Spleen (tissue), 11 donors: Measurements from ENCODE around the gene ACBD3. TPM values are rescaled to one million over a fixed set of nuclear protein-coding genes. Genes with fewer than 3 reads are reported as not detected.
A peak's percentile ranks its signal among the peaks of the same experiment; 100 is the strongest.

Experiments
- DNase-seq: peaks from one replicate; pipeline ENCODE4 v3.0.0-alpha.2; 2020
- H3K27ac ChIP-seq, 8 donors: fragments of 200-600 bp; sonication (generic) in 7 of 8; 1 replicate in 4 of 8; 2 replicates in 4 of 8; pipeline versions ENCODE4 v1.5.0 to v1.8.0; 2016 to 2021; ENCODE audit warnings: inconsistent platforms in 4 of 8, mild to moderate bottlenecking in 4 of 8, moderate library complexity in 1 of 8
- H3K27me3 ChIP-seq, 7 donors: fragments of 200-600 bp; sonication (generic) in 6 of 7; replicated peaks in 1 of 7; 1 replicate in 4 of 7; 2 replicates in 3 of 7; pipeline versions ENCODE4 v1.5.0 to v1.8.0; 2016 to 2021; ENCODE audit warnings: inconsistent platforms in 3 of 7, mild to moderate bottlenecking in 1 of 7
- H3K36me3 ChIP-seq, 6 donors: fragments of 200-600 bp; sonication (generic) in 5 of 6; 1 replicate in 4 of 6; 2 replicates in 2 of 6; pipeline versions ENCODE4 v1.5.0 to v1.8.0; 2016 to 2021; ENCODE audit warnings: inconsistent platforms in 2 of 6
- H3K4me1 ChIP-seq, 6 donors: fragments of 200-600 bp; sonication (generic) in 5 of 6; 1 replicate in 3 of 6; 2 replicates in 3 of 6; pipeline versions ENCODE4 v1.5.0 to v1.8.0; 2016 to 2021; ENCODE audit warnings: inconsistent platforms in 3 of 6
- H3K4me3 ChIP-seq, 8 donors: fragments of 200-600 bp; sonication (generic) in 7 of 8; 1 replicate in 4 of 8; 2 replicates in 4 of 8; pipeline versions ENCODE4 v1.5.0 to v1.8.0; 2016 to 2021; ENCODE audit warnings: inconsistent platforms in 4 of 8, mild to moderate bottlenecking in 4 of 8, moderate library complexity in 2 of 8
- H3K9me3 ChIP-seq, 8 donors: fragments of 200-600 bp; sonication (generic) in 7 of 8; 1 replicate in 4 of 8; 2 replicates in 4 of 8; pipeline versions ENCODE4 v1.5.0 to v1.8.0; 2016 to 2021; ENCODE audit warnings: inconsistent platforms in 4 of 8
- POLR2A ChIP-seq, 3 donors: fragments of 450-650 bp; IDR thresholded peaks; one replicate each; pipeline ENCODE4 v1.5.1; 2017; ENCODE audit warnings: antibody characterized with exemption in 3 of 3, mild to moderate bottlenecking in 1 of 3
- POLR2AphosphoS5 ChIP-seq, 3 donors: sonication (generic); formaldehyde crosslinking; IDR thresholded peaks; one replicate each; pipeline ENCODE4 v1.5.1; 2017; ENCODE audit warnings: antibody characterized with exemption in 3 of 3
- WGBS, 5 donors: extraction: QIAGEN DNeasy Blood & Tissue Kit in 3 of 5; methylation state at CpG; one replicate each; pipeline versions ENCODE4 v1.1.5 to v1.1.7; 2013 to 2018; 5-methylcytosine and 5-hydroxymethylcytosine counted together
- intact Hi-C: fragments of 100-400 bp; cut with DNase I; formaldehyde crosslinking; loops from one replicate; pipeline ENCODE4 v1.15.0; 2023; ENCODE audit warnings: low total_unique reads
- polyA plus RNA-seq, 3 donors: library from polyadenylated mRNA; stranded (reverse); fragments of 200-250 nt; gene quantifications; one replicate each; pipeline ENCODE4 v1.2.1, GENCODE V29; 2013
- small RNA-seq, 4 donors: library from RNA; depleted of rRNA; stranded (forward); fragments of <200 nt; gene quantifications; one replicate each; pipeline ENCODE3, GENCODE V24; 2016
- total RNA-seq, 7 donors: library from RNA; depleted of rRNA in 3 of 7; stranded (reverse); fragments of >200 nt in 3 of 7; fragmentation: NEBNext Ultra II Directional in 4 of 7; extraction: Animal tissue kit (Norgen Biotek cat#: 25700) in 4 of 7; gene quantifications; one replicate each; pipeline versions ENCODE4 v1.1.0 to v1.2.1, GENCODE V29; 2016 to 2021
- TF ChIP-seq, protein P1 (sequence below), 11 experiments: fragments of 200-600 bp in 7 of 11; fragments of 450-650 bp in 4 of 11; sonication (generic) in 4 of 11; IDR thresholded peaks in 8 of 11; conservative IDR thresholded peaks in 3 of 11; 1 replicate in 7 of 11; 2 replicates in 4 of 11; pipeline versions ENCODE4 v1.4.0 to v1.8.0; 2016 to 2021; ENCODE audit warnings: antibody characterized with exemption in 11 of 11, inconsistent platforms in 4 of 11, mild to moderate bottlenecking in 1 of 11
- donor health status: healthy with polysubstance abuse.
- donor health status: DM: no; HTN: no; CAD: no; lungs with moderate emphysema.
- donor health status: DM: no; HTN: no; CAD: no.
- donor health status: Bipolar disorder and iron deficiency.
- donor health status: healthy.
- donor health status: DM: no; HTN: no; CAD: no.
- donor health status: DM: yes; HTN: yes; CAD: no.

Gene ACBD3
- total and polyA plus RNA-seq, 10 donors, result 6.1 to 43.0 (median 30.3) TPM

DNA sequence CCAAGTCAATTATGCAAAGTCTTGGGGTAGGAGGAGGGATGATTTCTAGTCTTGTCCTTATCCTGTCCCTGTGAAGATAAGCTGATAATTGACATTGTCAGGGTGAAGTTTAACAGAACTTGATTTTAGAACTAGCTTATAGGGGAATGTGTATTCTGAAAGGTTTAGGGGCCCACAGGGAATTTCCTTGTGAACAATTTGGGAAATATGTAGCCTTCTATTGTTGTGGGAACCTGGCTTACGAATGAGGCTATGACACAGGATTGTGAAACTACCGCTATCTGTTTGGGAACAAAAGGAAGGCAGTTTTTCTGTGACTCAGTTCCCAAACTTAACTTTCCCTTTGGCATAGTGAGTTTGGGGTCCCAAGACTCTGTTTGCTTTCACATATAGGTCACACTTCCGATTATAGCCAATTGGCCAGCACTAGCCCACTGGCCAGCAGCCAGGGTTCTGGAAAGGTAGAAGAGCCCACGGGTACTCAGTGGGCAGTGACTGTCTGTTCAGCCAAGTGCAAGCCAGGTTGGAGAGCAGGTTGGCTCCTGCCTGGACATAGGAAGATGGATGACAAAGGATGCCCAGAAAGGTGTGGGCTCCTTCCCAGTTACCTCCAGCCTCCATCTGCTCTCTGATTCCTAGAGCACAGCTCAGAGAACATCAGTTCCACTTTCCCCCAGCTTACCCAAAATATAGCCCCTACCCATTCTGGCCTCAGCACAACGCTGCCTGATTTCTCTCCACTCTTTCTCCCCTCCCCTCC lies 88.5 kb downstream of the ACBD3 start:
- intact Hi-C loops, result no loop called here
- H3K27me3 ChIP-seq, result no peaks in the 10 kb centered on the region
- H3K4me1 ChIP-seq, result peaks cover 3 to 19% (median 14%) of the 10 kb centered on the region in 6 donors
- TF ChIP-seq POLR2A (IDR thresholded peaks at IDR 0.05), result no peak
- no peak for TF ChIP-seq POLR2AphosphoS5 (IDR thresholded peaks at IDR 0.05)
- TF ChIP-seq, protein P1, sequence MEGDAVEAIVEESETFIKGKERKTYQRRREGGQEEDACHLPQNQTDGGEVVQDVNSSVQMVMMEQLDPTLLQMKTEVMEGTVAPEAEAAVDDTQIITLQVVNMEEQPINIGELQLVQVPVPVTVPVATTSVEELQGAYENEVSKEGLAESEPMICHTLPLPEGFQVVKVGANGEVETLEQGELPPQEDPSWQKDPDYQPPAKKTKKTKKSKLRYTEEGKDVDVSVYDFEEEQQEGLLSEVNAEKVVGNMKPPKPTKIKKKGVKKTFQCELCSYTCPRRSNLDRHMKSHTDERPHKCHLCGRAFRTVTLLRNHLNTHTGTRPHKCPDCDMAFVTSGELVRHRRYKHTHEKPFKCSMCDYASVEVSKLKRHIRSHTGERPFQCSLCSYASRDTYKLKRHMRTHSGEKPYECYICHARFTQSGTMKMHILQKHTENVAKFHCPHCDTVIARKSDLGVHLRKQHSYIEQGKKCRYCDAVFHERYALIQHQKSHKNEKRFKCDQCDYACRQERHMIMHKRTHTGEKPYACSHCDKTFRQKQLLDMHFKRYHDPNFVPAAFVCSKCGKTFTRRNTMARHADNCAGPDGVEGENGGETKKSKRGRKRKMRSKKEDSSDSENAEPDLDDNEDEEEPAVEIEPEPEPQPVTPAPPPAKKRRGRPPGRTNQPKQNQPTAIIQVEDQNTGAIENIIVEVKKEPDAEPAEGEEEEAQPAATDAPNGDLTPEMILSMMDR (IDR thresholded peaks at IDR 0.05 in 8 of 11, conservative IDR thresholded peaks at IDR 0.05 in 3 of 11), result no peak
- H3K4me3 ChIP-seq, result no peak overlapping the region
- DNase-seq, result peak; percentile 30
- no peaks in the 10 kb centered on the region for H3K9me3 ChIP-seq
- H3K27ac ChIP-seq, result no peak overlapping the region
- WGBS, 5 donors, result 75 to 92% (median 82%) methylated on average over 5 of the region's 5 CpGs
- H3K36me3 ChIP-seq, result no peaks in the 10 kb centered on the region

DNA sequence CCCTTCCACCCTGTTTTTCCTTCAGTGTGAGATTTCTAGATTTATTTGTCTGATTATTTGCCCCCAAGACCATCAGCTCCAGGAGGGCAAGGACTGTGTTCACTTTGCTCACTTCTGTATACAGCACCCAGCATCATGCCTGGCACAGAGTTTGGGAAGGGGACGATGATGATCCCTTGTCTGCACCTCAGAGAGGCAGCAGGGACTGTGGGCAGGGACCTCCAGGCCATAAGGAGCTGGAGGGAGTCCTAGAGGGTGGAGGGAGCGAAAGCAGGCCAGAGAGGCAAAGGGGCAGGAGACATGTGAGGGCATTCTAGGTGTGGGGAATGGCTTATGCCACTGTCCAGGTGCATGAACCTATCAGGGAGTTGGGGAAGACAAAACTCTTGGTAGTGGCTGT lies 91.3 kb downstream of the ACBD3 start:
- no peak overlapping the region for H3K27ac ChIP-seq
- H3K36me3 ChIP-seq, result no peaks in the 10 kb centered on the region
- H3K4me3 ChIP-seq, result no peak overlapping the region
- 71 to 91% (median 88%) methylated on average over 2 of the region's 2 CpGs for WGBS, 5 donors
- H3K9me3 ChIP-seq, result no peaks in the 10 kb centered on the region
- TF ChIP-seq POLR2AphosphoS5 (IDR thresholded peaks at IDR 0.05), result no peak
- no peak for TF ChIP-seq POLR2A (IDR thresholded peaks at IDR 0.05)
- TF ChIP-seq, protein P1 (IDR thresholded peaks at IDR 0.05 in 8 of 11, conservative IDR thresholded peaks at IDR 0.05 in 3 of 11), result no peak
- H3K4me1 ChIP-seq, result peaks cover 0 to 7% (median 6%) of the 10 kb centered on the region in 6 donors
- DNase-seq, result peak; percentile 39
- H3K27me3 ChIP-seq, result no peaks in the 10 kb centered on the region
- intact Hi-C loops, result no loop called here

Small RNAs within 50 kb of the gene (small RNA-seq; reads per million reads assigned to genes)
- 0 reads per million in 4 donors for gene AL512343.1

Other genes with a start within 250 kb of the ACBD3 start
- under 1 TPM in 3 of 7 donors, not detected in 4; 0.34 to 0.54 (median 0.37) TPM for gene LEFTY2, start 245.5 kb downstream of the ACBD3 start, total RNA-seq
- gene LEFTY2, start 245.5 kb downstream of the ACBD3 start, polyA plus RNA-seq, result under 1 TPM; 0.06 to 0.65 (median 0.11) TPM
- 10 to 100 TPM; 18.4 to 23.6 (median 21.7) TPM for gene SDE2, start 187.4 kb downstream of the ACBD3 start, total RNA-seq
- 1 to 10 TPM; 4.6 to 9.9 (median 5.6) TPM for gene SDE2, start 187.4 kb downstream of the ACBD3 start, polyA plus RNA-seq
- gene H3-3A, start 124.0 kb downstream of the ACBD3 start, total RNA-seq, result 100 to 1,000 TPM; 362 to 685 (median 490) TPM
- gene H3-3A, start 124.0 kb downstream of the ACBD3 start, polyA plus RNA-seq, result 1,000 to 10,000 TPM in 1 of 3 donors, 100 to 1,000 TPM in 2; 837 to 1,089 (median 864) TPM
- 1 to 10 TPM in 5 of 7 donors, not detected in 2; 1.1 to 2.3 (median 1.2) TPM for gene MIXL1, start 36.9 kb upstream of the ACBD3 start, total RNA-seq
- gene MIXL1, start 36.9 kb upstream of the ACBD3 start, polyA plus RNA-seq, result under 1 TPM; 0.07 to 0.44 (median 0.10) TPM
- gene LIN9, start 122.4 kb upstream of the ACBD3 start, total RNA-seq, result 1 to 10 TPM; 2.2 to 6.3 (median 3.6) TPM
- gene LIN9, start 122.4 kb upstream of the ACBD3 start, polyA plus RNA-seq, result 1 to 10 TPM; 1.8 to 2.8 (median 2.4) TPM
- 100 to 1,000 TPM; 119 to 213 (median 134) TPM for gene PARP1, start 221.4 kb upstream of the ACBD3 start, total RNA-seq
- gene PARP1, start 221.4 kb upstream of the ACBD3 start, polyA plus RNA-seq, result 10 to 100 TPM; 39.2 to 71.8 (median 69.7) TPM